Esophagus muscularis mucosa (tissue), 4 donors: Measurements from ENCODE around the gene VCL.
"Not testable (repeated sequence)": the region's sequence is repeated elsewhere in the genome, so short reads cannot be mapped to it uniquely, and the experiment has no call there.

Experiments
- CTCF ChIP-seq, 3 experiments: fragments of 200-600 bp in 2 of 3; fragments of 450-650 bp in 1 of 3; sonication (generic) in 2 of 3; IDR thresholded peaks; one replicate each; pipeline ENCODE4 v1.5.1; 2017 to 2019; ENCODE audit warnings: antibody characterized with exemption in 3 of 3, mild to moderate bottlenecking in 2 of 3, moderate library complexity in 1 of 3
- EP300 ChIP-seq: sonication (generic); formaldehyde crosslinking; IDR thresholded peaks from one replicate; pipeline ENCODE4 v1.6.1; 2017; ENCODE audit warnings: antibody characterized with exemption
- POLR2A ChIP-seq: fragments of 450-650 bp; IDR thresholded peaks from one replicate; pipeline ENCODE4 v1.6.1; 2017; ENCODE audit warnings: antibody characterized with exemption, moderate library complexity, mild to moderate bottlenecking, low read depth
- POLR2AphosphoS5 ChIP-seq, 2 donors: sonication (generic); formaldehyde crosslinking; IDR thresholded peaks; one replicate each; pipeline ENCODE4 v1.6.1; 2017; ENCODE audit warnings: antibody characterized with exemption in 2 of 2

- not testable (repeated sequence) for TF ChIP-seq CTCF (IDR thresholded peaks at IDR 0.05); POLR2AphosphoS5 (IDR thresholded peaks at IDR 0.05); POLR2A; EP300
Measured at GRCh38 chr10:74146980-74147379, 149.1 kb downstream of the VCL start.
